HG03432 (cell line): ENCODE measurements around the gene ESPL1.

Experiments
- ATAC-seq: cut with Tn5 transposase; IDR thresholded peaks from one replicate; pipeline ENCODE4 v1.9.1; 2021; ENCODE audit warnings: mild to moderate bottlenecking, moderate library complexity; ENCODE audit not compliant: unreplicated experiment

ESPL1 gene

GRCh38 chr12:53333845-53334244 is 65.7 kb downstream of the ESPL1 start:
- ATAC-seq: no peak

- ATAC-seq: no peak
Measured at GRCh38 chr12:53334822-53335221, 66.7 kb downstream of the ESPL1 start.

DNA sequence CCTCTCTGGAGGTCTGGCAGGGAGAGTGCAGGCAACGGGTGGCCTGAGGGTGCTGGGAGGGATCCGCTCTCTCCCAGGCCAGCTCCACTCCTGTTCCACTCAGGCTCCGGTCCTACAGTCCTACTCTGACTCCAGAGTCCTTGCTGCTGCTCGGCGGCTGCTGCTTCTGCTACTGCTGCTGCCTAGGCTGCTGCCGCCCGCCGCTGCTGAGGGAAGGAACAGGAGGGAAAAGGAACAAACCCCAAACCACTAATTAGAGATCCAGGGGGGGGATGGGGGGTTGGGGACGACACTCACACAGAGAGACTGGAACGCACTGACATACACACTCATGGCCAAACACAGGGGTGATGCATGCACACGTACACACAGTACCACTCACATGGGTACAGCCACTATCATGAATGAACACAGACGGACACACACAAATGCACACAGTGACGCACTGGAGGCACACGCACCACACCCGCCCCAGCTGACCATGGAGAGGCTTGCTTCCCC is 68.1 kb downstream of the ESPL1 start, which contains the start of gene SP7:
Gene SP7 (minus strand): TSS at position 174 of the 501 bp plus-strand sequence. CDS start 708 bp downstream, outside the sequence.
- ATAC-seq: no peak

DNA sequence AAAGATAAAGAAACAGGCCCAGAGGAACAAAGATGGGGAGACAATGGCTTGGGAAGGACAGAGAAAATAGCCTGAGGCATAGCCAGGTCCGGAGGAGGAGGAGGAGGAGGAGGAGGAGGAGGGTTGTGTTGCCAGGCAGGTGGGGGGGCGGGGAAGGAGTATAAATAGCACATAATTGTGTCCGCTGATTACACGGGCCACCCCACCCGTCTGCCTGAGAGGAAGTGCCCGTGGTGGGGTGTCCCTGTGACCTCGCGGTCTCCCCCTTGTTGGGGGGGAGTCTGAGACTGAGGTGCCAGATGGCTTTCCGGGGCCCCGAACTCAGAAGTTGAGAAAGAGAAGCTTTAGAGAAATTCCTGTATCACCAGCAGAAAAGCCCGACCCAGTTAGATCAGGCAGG is 69.9 kb downstream of the ESPL1 start:
- no peak for ATAC-seq

GRCh38 chr12:53338916-53339315 is 70.8 kb downstream of the ESPL1 start:
- ATAC-seq: no peak

GRCh38 chr12:53340398-53340797 is 72.3 kb downstream of the ESPL1 start:
- ATAC-seq: no peak
